ENCODE data around the gene PIH1D1.
A peak's percentile ranks its signal among the peaks of the same experiment; 100 is the strongest.

The PIH1D1 gene

DNA sequence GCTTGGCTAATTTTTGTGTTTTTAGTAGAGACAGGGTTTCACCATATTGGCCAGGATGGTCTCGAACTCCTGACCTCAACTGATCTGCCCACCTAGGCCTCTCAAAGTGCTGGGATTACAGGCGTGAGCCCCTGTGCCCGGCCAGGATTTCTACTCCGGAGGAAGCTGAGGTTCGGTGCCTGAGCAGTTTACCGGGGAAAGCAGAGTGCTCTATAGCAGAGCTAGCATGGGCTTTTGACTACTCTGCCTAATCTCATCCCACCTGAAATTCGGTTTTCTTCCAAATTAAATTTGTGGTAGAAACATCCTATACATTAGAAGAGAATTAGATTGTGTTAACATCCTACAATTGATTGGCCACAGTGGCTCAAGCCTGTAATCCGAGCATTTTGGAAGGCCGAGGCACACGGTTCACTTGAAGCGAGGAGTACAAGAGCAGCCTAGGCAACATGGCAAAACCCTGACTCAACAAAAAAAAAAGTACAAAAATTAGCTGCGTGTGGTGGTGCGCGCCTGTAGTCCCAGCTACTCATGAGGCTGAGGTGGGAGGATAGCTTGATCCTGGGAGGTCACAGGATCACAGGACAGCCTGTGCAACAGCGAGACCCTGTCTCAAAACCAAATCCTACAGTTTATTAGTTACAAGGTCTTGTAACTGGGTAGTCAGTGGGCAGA lies 37.4 kb upstream of the PIH1D1 start:
- H3K4me3 ChIP-seq (replicated peaks in 1 of 2; ENCODE audit: low read depth in 2 of 2, low read length in 2 of 2): peak overlapping the region; percentile 87 to 96
- peak in 1 of 2 donors; percentile 41 for DNase-seq (ENCODE audit: low read depth in 2 of 2)
- TF ChIP-seq CTCF (IDR thresholded peaks at IDR 0.05; ENCODE audit: low read depth, low read length): no peak

DNA sequence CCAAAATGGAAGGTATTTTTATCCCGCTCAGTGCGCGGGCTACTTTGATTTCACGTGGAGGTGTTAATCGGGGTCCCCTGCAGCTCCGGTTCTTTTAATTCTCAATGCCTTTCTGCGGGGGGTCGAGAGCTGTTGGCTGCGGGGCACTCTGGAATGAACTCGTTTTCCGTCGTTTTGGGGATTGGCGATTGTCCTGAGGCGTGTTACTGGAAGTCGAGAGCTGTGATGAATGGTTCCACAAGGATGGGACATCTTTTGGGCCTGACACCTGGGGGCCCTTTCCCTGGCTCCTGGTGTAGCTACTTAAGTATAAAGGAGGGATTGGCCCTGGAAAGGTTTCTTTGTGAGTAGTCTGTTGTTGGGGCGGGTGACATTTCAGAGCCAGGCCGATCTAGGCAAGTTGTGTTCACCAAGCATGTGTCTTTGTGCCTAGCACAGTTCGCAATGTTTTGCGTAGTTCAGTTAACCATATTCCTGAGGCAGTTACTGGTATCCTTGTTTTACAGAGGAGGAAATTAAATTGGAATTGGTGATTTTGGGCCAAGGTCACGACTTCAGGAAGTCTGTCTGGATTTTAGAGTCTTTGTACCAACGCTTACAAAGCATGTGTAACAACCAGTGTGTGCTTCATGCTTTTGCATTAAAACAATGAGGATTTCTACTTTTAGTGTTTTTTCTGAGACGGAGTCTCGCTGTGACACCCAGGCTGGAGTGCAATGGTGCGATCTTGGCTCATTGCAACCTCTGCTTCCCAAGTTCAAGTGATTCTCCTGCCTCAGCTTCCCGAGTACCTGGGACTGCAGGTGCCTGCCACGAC lies 36.6 kb upstream of the PIH1D1 start:
- H3K4me3 ChIP-seq (replicated peaks in 1 of 2; ENCODE audit: low read depth in 2 of 2, low read length in 2 of 2): peak overlapping the region; percentile 87 to 96
- DNase-seq (ENCODE audit: low read depth in 2 of 2): no peak
- no peak for TF ChIP-seq CTCF (IDR thresholded peaks at IDR 0.05; ENCODE audit: low read depth, low read length)

DNA sequence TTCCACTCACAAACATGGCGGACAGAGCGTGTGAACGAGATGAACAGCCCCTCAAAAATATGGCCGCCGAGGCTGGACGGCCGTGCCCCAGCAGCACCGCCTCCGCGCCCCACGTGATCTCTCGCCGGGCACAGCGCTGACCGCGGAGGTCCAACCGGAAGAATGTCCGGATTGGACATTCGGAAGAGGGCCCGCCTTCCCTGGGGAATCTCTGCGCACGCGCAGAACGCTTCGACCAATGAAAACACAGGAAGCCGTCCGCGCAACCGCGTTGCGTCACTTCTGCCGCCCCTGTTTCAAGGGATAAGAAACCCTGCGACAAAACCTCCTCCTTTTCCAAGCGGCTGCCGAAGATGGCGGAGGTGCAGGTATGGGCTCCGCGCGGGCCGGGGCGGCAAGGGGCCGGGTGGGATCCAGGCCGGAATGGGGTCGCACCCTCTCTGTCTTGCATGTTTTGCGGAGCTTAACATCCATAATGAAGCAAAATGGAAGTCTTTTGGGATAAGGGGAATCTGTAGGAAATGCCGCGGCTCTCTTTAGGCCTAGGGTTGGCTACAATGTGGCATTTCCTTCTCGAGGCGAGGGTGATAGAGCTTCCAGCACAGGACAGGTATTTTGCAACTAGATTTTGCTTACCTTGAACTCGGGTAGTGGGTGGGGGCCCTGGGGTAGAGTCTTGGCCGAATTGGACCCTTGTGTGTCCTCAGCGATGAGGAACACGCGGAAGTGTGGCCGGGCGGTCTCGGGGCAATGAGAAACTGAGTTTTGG lies 35.8 kb upstream of the PIH1D1 start, which contains the start of gene RPL13A:
Gene RPL13A (plus strand): TSS at position 332 of the 769 bp plus-strand sequence. CDS start 22 bp downstream, at position 354.
- peak; percentile 100 for DNase-seq (ENCODE audit: low read depth in 2 of 2)
- no peak for TF ChIP-seq CTCF (IDR thresholded peaks at IDR 0.05; ENCODE audit: low read depth, low read length)
- peak within 1 kb of the TSS; percentile 87 to 96 for H3K4me3 ChIP-seq (replicated peaks in 1 of 2; ENCODE audit: low read depth in 2 of 2, low read length in 2 of 2)

DNA sequence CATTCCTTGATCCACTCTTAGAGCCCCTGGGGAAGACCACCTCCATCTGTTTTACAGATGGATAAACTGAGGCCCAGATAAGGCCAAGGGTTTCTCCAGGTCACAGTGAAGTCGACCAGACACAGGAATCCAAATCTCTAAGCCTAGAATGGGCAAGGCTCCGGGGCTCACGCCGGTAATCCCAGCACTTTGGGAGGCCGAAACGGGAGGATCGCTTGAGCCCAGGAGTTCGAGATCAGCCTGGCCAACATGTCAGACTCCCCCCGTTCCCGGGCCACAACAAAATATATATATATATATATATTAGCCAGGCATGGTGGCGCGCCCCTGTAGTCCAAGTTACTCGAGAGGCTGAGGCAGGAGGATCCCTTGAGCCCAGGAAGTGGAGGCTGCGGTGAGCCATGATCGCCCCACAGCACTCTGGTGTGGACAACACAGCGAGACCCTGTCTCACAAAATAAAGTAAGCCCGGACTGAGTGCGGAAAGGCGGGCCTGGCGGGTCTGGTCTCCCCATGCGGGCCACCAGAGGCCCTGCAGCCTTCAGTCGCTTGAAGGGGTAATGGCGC lies 35.2 kb upstream of the PIH1D1 start:
- DNase-seq (ENCODE audit: low read depth in 2 of 2): no peak
- no peak for TF ChIP-seq CTCF (IDR thresholded peaks at IDR 0.05; ENCODE audit: low read depth, low read length)
- no peak overlapping the region for H3K4me3 ChIP-seq (replicated peaks in 1 of 2; ENCODE audit: low read depth in 2 of 2, low read length in 2 of 2)

DNA sequence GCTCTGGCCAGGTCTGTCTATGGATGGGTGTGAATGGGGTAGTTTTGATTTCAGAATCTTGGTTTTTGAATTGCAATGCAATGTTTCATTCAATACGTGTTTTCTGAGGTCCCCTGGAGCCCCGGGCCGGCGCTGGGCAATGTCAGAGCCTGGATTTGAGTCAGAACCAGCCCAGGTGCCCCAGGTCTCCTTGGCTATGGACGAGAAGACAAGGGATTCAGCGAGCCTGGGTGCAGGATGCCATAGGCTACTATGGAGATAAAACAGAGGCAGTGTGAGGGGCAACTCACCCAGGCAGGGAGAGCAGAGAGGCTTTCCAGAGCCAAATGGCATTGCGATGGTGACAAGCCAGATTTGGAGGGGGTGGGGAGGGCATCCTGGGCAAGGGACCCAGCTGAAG lies 34.6 kb upstream of the PIH1D1 start:
- no peak for TF ChIP-seq CTCF (IDR thresholded peaks at IDR 0.05; ENCODE audit: low read depth, low read length)
- no peak for DNase-seq (ENCODE audit: low read depth in 2 of 2)
- no peak overlapping the region for H3K4me3 ChIP-seq (replicated peaks in 1 of 2; ENCODE audit: low read depth in 2 of 2, low read length in 2 of 2)

DNA sequence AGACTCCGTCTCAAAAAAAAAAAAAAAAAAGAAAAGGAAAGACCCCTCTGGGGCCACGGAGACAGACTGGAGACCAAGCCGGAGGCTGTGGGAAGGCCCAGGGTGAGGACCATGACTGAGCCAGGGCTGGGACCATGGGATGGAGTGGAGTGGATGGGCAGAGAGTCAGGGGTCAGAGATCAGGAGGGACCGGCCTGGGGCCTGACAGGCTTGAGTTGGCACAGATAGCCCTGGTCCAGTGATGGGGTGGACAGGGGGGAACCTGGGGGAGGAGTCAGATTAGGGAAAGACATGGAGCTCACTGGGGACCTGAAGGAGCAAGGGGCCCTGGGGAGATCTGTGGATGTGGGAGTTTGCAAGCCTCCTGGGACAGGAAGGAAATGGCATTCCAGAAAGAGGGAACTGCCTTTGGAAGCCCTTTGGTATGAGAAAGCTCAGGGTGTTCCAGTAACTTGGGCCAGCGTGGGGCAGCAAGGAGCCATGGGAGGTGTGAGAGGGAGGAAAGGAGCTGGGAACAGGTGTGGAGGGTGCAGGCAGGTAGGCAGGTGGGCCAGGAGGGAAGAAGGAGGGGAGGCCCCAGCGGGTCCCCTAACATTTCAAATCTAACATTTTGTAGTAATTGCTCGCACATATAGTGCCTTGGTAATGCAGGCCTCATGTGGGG lies 29.5 kb upstream of the PIH1D1 start:
- no peak for DNase-seq (ENCODE audit: low read depth in 2 of 2)
- no peak overlapping the region for H3K4me3 ChIP-seq (replicated peaks in 1 of 2; ENCODE audit: low read depth in 2 of 2, low read length in 2 of 2)
- TF ChIP-seq CTCF (IDR thresholded peaks at IDR 0.05; ENCODE audit: low read depth, low read length): no peak

Measured in cardiac fibroblast (primary cell).